Chondrocyte (in vitro differentiated cells): ENCODE results near the gene PRR14. TPM values are rescaled to one million over a fixed set of nuclear protein-coding genes. Genes with fewer than 3 reads are reported as not detected.
A peak's percentile ranks its signal among the peaks of the same experiment; 100 is the strongest.
"Not testable (repeated sequence)": the region's sequence is repeated elsewhere in the genome, so short reads cannot be mapped to it uniquely, and the experiment has no call there.

Experiments
- DNase-seq: peaks from one replicate; pipeline ENCODE4 v3.0.0; 2021; ENCODE audit warnings: mixed read lengths, low spot score
- H3K27ac Mint-ChIP-seq: one replicate; pipeline ENCODE4 v1.8.0; 2021; ENCODE audit warnings: mild to moderate bottlenecking, moderate library complexity, mixed read lengths; ENCODE audit not compliant: unreplicated experiment
- H3K27me3 Mint-ChIP-seq: 2 replicates; pipeline ENCODE4 v1.8.0; 2021; ENCODE audit warnings: low read depth, mixed read lengths
- H3K36me3 Mint-ChIP-seq: 2 replicates; pipeline ENCODE4 v1.8.0; 2021; ENCODE audit warnings: low read depth, mixed read lengths
- H3K4me1 Mint-ChIP-seq: 2 replicates; pipeline ENCODE4 v1.8.0; 2021; ENCODE audit warnings: low read depth, mild to moderate bottlenecking, mixed read lengths
- H3K4me3 Mint-ChIP-seq: one replicate; pipeline ENCODE4 v1.8.0; 2021; ENCODE audit warnings: mild to moderate bottlenecking, moderate library complexity, mixed read lengths; ENCODE audit not compliant: unreplicated experiment
- H3K9me3 Mint-ChIP-seq: 2 replicates; pipeline ENCODE4 v1.8.0; 2021; ENCODE audit warnings: low read depth, mixed read lengths
- CTCF ChIP-seq: fragments of 200-600 bp; sonication (generic); IDR thresholded peaks from 2 replicates; pipeline ENCODE4 v1.5.0; 2021; ENCODE audit warnings: antibody characterized with exemption, mild to moderate bottlenecking, moderate library complexity
- total RNA-seq: library from RNA; stranded (reverse); gene quantifications from 3 replicates; pipeline ENCODE4 v1.2.1, GENCODE V29; 2021

The PRR14 gene
- total RNA-seq, 1 donor from 2014 or later, result 42.0 TPM

DNA sequence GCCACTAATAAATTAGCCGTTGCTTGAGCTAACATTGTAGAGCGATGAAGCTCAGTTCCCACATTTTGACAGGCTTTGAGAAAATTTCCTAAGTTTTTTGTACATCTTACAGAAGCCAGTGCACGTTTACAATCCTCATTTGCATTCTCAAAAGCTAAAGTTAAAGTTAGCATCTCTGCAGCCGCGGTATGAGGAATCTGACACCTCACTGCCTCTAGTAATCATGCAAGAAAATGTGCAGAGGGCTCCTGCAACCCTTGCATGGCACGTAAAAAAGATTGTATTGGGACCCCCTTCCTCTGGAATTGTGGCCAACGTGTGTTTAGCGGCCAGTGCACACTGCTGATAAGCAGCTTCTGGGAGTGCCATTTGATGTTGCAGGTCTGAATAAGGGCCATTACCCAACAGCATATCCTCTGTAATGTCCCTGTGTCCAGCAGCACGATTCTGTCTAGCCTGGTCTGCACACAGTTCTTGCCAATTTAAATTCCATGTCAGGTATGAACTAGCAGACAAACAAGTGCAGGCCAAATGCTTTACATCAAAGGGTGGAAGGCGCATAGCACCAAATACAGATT lies 28.2 kb upstream of the PRR14 start:
- no peak for TF ChIP-seq CTCF
- H3K36me3 Mint-ChIP-seq, result no peaks in the 10 kb centered on the region
- H3K27me3 Mint-ChIP-seq, result no peaks in the 10 kb centered on the region
- no peak overlapping the region for H3K27ac Mint-ChIP-seq
- H3K9me3 Mint-ChIP-seq, result peaks cover 10% of the 10 kb centered on the region
- no peaks in the 10 kb centered on the region for H3K4me1 Mint-ChIP-seq
- DNase-seq, result peak; percentile 6
- no peak overlapping the region for H3K4me3 Mint-ChIP-seq

DNA sequence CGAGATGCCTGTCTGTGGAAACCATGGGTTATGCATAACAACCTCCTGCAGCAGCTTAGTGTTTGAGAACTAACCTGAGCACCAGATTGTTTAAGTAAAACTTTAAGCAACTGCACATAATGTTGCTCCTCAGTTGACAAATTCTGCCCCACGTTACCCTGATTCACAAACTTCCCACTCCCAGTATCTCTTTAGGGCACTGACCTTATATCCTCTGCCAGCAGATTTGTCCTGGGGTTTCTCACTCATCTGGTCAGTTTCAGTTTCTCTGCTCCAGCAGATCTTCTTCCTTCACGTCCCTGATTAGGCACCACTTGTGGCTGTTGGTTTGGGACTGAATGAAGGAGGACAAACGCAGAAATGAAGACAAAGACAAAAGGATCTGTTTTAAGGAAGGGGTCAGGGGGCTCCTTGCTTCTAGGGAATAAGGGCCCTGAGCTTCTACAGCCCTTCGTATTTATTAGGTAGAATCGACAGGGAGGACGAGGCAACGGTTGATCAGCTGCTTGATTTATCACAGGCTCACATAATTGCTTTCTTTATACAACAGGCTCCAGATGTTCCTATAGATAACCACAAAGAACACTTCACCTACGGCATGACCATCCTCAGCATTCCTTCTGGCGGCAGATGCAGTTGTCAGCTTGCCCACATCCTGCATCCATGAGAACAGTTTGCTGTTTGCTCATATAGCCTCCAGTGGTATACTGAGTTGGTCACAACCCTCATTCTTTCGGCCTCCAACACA lies 27.1 kb upstream of the PRR14 start:
- H3K27me3 Mint-ChIP-seq, result no peaks in the 10 kb centered on the region
- H3K27ac Mint-ChIP-seq, result no peak overlapping the region
- H3K4me1 Mint-ChIP-seq, result peaks cover 2% of the 10 kb centered on the region
- peak; percentile 1 for DNase-seq
- H3K4me3 Mint-ChIP-seq, result no peak overlapping the region
- H3K36me3 Mint-ChIP-seq, result no peaks in the 10 kb centered on the region
- no peak for TF ChIP-seq CTCF
- peaks cover 8% of the 10 kb centered on the region for H3K9me3 Mint-ChIP-seq

DNA sequence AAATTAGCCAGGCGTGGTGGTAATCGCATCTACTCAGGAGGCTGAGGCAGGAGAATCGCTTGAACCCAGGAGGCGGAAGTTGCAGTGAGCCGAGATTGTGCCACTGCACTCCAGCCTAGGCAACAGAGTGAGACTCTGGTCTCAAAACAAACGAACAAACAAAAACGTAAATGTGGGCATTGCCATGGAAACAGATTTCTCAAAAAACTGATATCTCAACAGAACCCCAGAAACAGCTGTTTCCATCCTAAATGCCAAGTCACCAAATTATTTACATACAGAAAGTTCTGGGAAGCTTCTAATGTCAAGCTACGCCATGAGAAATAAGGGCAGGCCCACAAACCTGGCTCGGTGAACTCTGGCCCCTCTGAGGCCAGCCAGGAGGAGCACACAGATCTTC lies 24.5 kb upstream of the PRR14 start:
- no peak overlapping the region for H3K4me3 Mint-ChIP-seq
- H3K27me3 Mint-ChIP-seq, result no peaks in the 10 kb centered on the region
- no peak for TF ChIP-seq CTCF
- peaks cover 3% of the 10 kb centered on the region for H3K4me1 Mint-ChIP-seq
- DNase-seq, result no peak
- H3K27ac Mint-ChIP-seq, result no peak overlapping the region
- H3K9me3 Mint-ChIP-seq, result peaks cover 6% of the 10 kb centered on the region
- H3K36me3 Mint-ChIP-seq, result no peaks in the 10 kb centered on the region

DNA sequence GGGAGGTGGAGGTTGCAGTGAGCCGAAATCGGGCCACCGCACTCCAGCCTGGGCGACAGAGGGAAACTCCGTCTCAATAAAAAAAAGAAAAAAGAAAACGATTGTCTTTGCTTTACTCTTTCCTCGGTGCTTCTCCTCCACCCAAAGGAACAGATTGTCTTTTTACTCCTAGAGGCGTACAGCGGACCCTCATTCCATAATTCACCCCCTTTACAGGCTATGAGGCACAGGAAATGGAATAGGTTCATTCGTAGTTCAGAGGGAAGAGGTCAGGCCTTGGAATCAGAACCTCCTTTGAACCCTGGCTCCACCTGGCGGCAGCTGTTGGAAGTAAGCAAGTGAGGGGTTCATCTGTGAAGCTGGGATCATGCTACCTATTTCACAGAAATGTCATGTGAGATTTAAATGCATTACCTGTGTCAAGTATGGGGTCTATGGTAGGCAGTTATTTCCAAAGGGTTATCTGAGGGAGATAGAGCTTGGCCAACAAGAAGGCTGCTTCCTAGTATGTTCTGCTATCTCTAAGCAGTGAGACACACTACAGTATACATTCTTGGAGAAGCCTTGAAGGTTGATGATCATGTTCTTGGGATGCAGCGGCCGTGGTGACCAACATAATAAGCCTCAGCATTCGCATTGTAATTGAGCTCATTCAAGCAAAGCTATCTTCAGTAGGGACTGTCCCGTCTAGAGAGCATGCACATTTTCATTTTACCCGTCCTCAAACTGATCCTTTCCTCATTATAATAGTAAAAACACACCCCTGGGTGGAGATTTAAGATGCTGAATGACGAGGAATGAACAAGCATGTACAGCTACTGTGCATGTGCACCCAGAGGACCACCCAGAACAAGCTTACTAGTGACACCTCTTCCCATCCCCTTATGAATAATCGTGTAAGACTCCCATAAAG lies 21.9 kb upstream of the PRR14 start:
- H3K27me3 Mint-ChIP-seq, result no peaks in the 10 kb centered on the region
- peaks cover under 1% of the 10 kb centered on the region for H3K9me3 Mint-ChIP-seq
- H3K27ac Mint-ChIP-seq, result no peak overlapping the region
- H3K4me1 Mint-ChIP-seq, result peaks cover 4% of the 10 kb centered on the region
- H3K36me3 Mint-ChIP-seq, result no peaks in the 10 kb centered on the region
- H3K4me3 Mint-ChIP-seq, result peak overlapping the region; percentile 48
- DNase-seq, result no peak
- peak; percentile 92 for TF ChIP-seq CTCF

- not testable (repeated sequence) for H3K27ac Mint-ChIP-seq
- H3K4me1 Mint-ChIP-seq, result peaks cover 22% of the 10 kb centered on the region
These were observed 18.3 kb upstream of the PRR14 start for GRCh38 chr16:30632454-30632853.

More at GRCh38 chr16:30632454-30632853, 18.3 kb upstream of the PRR14 start:
- H3K4me3 Mint-ChIP-seq, H3K9me3 Mint-ChIP-seq, DNase-seq, H3K27me3 Mint-ChIP-seq, H3K36me3 Mint-ChIP-seq: not testable (repeated sequence)
